Measurements from ENCODE around the gene PRR9. TPM values are rescaled to one million over a fixed set of nuclear protein-coding genes. Genes with fewer than 3 reads are reported as not detected.
"Not testable (repeated sequence)": the region's sequence is repeated elsewhere in the genome, so short reads cannot be mapped to it uniquely, and the experiment has no call there.

PRR9 gene, protein sequence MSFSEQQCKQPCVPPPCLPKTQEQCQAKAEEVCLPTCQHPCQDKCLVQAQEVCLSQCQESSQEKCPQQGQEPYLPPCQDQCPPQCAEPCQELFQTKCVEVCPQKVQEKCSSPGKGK
- total RNA-seq (not detected), polyA plus RNA-seq (not detected), total RNA-seq (0 reads per million in 6 experiments)

DNA sequence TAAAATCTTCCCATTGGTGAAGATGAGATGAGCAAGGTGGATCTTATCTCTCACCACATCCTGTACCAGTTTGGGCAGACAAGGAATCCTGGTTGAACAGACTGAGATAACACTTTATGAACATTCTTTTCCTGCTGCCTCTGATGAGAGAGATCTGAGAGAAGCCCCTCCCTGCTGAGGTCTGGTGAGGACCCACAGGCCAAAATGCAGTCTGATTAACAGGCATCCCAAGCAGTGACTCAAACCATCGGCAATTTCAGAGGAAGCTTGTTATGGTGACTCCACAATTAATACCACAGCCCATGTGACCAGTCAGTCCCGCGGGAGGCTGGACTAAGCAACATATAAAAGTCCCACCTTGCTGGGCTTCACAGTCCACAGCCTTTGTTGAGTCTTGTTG lies at the start of gene PRR9:
TSS of gene PRR9 (plus strand) at position 373 of the 400 bp plus-strand sequence. CDS start 561 bp downstream, outside the sequence.
- Mint-ChIP-seq H3K4me3 (no peak within 1 kb of the TSS), H3K27ac (no peak within 1 kb of the TSS), H3K9me3 (no peaks in the 10 kb centered on the region), H3K4me1 (peaks cover 0 to 2% (median 0%) of the 10 kb centered on the region in 4 donors), H3K36me3 (no peaks in the 10 kb centered on the region), H3K27me3 (peaks cover 14 to 26% (median 23%) of the 10 kb centered on the region in 5 donors)
- DNase-seq (no peak), ATAC-seq (no peak)
- POLR2A ChIA-PET: no interaction called here

DNA sequence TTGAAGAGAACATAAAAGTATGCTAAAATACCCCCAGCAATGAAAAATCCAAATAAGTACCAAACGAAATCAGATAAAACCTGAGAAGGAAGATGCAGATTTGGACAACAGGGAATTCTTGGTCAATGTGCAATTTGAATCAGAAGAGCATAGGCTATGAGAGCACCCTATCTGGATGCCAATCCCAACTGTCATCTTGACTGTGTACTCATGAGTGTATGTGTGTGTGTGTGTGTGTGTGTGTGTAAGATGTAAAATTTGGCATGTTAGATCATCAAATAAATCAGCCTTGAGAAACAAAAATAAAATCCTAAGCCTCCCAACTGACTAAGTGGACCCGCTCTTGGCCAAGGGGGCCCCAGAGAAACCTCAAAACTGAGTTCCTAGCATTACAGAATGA lies 48.7 kb upstream of the PRR9 start:
- H3K4me3 Mint-ChIP-seq: no peak overlapping the region
- POLR2A ChIA-PET: no interaction called here

DNA sequence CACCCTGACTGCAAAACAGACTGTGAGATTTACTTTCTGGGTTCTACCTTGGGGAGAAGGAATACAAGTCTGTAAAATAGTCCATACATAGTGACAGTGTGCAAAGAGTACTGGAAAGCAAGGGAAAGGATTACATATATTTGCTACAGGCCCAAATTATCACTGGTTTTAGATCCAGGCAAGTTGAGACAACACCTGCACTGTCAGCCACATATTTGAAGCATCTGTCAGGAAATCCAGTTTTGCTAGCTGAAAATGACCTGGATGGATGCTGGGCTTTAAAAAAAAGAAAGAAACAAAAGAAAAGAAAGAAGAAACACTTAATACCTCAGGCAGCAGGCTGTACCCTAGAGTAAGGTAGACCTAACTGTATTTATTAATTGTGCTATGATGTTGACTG lies 42.8 kb upstream of the PRR9 start:
- DNase-seq (no peak), ATAC-seq (no peak)
- Mint-ChIP-seq H3K4me1 (no peaks in the 10 kb centered on the region), H3K9me3 (peaks cover 0 to 8% (median 0%) of the 10 kb centered on the region in 9 donors), H3K4me3 (no peak overlapping the region), H3K36me3 (no peaks in the 10 kb centered on the region), H3K27me3 (peaks cover 8 to 38% (median 26%) of the 10 kb centered on the region in 5 donors), H3K27ac (no peak overlapping the region)
- POLR2A ChIA-PET: no interaction called here

More for the DNA sequence above, 48.7 kb upstream of the PRR9 start:
- Mint-ChIP-seq H3K27me3 (peaks cover 20 to 68% (median 38%) of the 10 kb centered on the region in 5 donors), H3K27ac (no peak overlapping the region), H3K4me1 (no peaks in the 10 kb centered on the region), H3K9me3 (peaks cover 0 to 8% (median 0%) of the 10 kb centered on the region in 9 donors), H3K36me3 (no peaks in the 10 kb centered on the region)
- DNase-seq: no peak
- ATAC-seq: no peak

DNA sequence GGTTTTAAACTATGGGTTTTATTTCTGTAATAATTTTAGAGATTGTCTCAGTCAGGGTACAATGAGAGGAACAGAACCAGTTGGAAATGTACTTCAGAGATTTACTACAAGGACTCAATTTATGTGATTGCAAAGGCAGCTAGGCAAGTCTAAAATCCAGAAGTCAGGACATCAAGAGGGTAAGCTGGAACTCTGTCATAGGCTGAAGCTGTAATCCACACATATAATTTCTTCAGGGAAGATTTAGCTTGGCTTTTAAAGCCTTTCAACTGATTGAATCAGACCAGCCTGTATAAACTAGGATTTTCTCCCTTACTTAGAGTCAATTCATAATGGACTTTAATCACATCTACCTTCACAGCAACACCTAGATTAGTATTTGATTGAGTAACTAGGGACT lies 38.5 kb upstream of the PRR9 start:
- no peaks in the 10 kb centered on the region for H3K36me3 Mint-ChIP-seq
- H3K27me3 Mint-ChIP-seq: peaks cover 13 to 33% (median 14%) of the 10 kb centered on the region in 5 donors
- H3K4me3 Mint-ChIP-seq: no peak overlapping the region
- DNase-seq: no peak
- no peak for ATAC-seq
- POLR2A ChIA-PET: no interaction called here
- peaks cover 0 to 9% (median 0%) of the 10 kb centered on the region in 9 donors for H3K9me3 Mint-ChIP-seq
- no peaks in the 10 kb centered on the region for H3K4me1 Mint-ChIP-seq
- H3K27ac Mint-ChIP-seq: no peak overlapping the region

DNA sequence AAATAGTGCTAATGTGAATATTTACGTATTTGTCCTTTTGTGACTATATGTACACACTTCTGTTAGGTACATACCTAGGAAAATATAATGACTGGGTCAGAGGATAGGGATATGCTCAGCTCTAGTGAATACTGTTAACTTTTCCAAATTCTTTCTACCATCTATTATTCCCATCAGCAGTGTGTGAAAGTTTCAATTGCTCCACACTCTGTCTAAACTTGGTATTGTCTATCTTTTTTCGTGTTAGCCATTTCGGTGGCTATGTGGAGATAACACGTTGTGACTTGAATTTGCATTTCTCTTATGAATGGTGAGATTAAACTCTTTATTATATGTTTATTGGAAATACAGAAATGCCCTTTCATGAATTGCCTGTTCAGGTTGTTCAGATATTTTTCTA lies 36.8 kb upstream of the PRR9 start:
- H3K9me3 Mint-ChIP-seq: peaks cover 1 to 24% (median 6%) of the 10 kb centered on the region in 9 donors

DNA sequence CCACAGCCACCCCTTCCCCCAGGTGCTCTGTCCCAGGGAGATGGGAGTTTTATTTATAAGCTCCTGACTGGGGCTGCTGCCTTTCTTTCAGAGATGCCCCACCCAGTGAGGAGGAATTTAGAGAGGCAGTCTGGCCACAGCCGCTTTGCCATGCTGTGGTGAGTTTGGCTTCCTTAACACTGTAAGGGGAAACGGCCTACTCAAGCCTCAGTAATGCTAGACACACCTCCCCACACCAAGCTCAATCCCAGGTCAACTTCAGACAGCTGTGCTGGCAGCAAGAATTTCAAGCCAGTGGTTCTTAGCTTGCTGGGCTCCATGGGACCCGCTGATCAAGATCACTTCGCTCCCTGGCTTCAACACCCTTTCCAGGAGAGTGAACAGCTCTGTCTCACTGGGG lies 29.1 kb upstream of the PRR9 start:
- H3K4me3 Mint-ChIP-seq, POLR2A ChIA-PET, H3K27ac Mint-ChIP-seq, DNase-seq, ATAC-seq, H3K4me1 Mint-ChIP-seq: not testable (repeated sequence)
- peaks cover 2 to 18% (median 9%) of the 10 kb centered on the region in 3 donors for H3K36me3 Mint-ChIP-seq
- H3K9me3 Mint-ChIP-seq: peaks cover 3 to 41% (median 15%) of the 10 kb centered on the region in 9 donors
- H3K27me3 Mint-ChIP-seq: peaks cover 38 to 87% (median 51%) of the 10 kb centered on the region in 5 donors

More for the DNA sequence above, 36.8 kb upstream of the PRR9 start:
- ATAC-seq: no peak
- Mint-ChIP-seq H3K27me3 (peaks cover 10 to 30% (median 18%) of the 10 kb centered on the region in 5 donors), H3K27ac (no peak overlapping the region), H3K4me1 (no peaks in the 10 kb centered on the region), H3K4me3 (no peak overlapping the region), H3K36me3 (peaks cover 0 to 5% (median 4%) of the 10 kb centered on the region in 3 donors)
- POLR2A ChIA-PET: no interaction called here
- DNase-seq: no peak

DNA sequence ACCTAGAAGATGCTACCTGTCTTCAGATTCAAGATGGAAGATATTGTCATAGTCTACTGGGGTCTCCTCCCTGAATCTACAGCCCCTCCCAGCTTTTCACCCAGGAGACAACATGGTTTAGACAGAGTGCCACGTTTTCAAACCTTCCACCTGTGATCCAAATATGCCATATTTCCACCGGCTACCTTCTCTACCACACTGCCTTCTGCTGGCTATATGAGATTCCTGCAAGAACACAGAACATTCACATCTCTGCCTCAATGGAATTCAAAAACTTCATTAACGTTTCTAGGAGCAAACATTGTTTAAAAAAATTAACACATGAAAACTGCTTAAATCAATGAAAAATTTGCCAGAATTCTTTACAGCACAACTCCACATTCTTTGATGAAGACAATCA lies 27.0 kb upstream of the PRR9 start:
- peaks cover 0 to 2% (median 0%) of the 10 kb centered on the region in 4 donors for H3K4me1 Mint-ChIP-seq
- H3K9me3 Mint-ChIP-seq: peaks cover 3 to 21% (median 12%) of the 10 kb centered on the region in 9 donors
- H3K4me3 Mint-ChIP-seq: no peak overlapping the region
- POLR2A ChIA-PET: no interaction called here
- H3K27me3 Mint-ChIP-seq: peaks cover 44 to 95% (median 58%) of the 10 kb centered on the region in 5 donors
- ATAC-seq (no peak), DNase-seq (no peak)
- H3K36me3 Mint-ChIP-seq: peaks cover 2 to 12% (median 7%) of the 10 kb centered on the region in 3 donors
- H3K27ac Mint-ChIP-seq: no peak overlapping the region

DNA sequence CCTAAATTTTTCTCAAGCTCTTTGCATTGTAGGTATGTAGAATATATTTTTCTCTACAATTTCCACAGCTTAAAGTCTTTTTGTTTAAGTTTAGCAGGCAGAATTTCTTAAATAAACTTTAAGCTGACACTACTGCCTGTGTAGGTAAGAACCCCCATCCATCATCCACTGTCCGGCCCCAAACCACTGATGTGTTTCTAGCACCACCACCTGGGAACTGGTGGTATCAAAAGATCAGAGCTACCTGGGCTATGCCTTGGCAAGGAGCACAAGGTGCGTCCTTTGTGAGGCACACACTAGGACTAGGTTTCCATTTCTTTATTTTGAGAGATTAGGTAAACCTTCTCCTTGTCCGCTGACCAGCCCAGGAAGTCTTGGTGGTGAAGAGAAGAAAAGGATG lies 24.7 kb upstream of the PRR9 start:
- DNase-seq (no peak), ATAC-seq (no peak)
- H3K36me3 Mint-ChIP-seq: no peaks in the 10 kb centered on the region
- H3K27me3 Mint-ChIP-seq: peaks cover 40 to 95% (median 56%) of the 10 kb centered on the region in 5 donors
- H3K27ac Mint-ChIP-seq: no peak overlapping the region
- POLR2A ChIA-PET: no interaction called here
- H3K4me3 Mint-ChIP-seq: no peak overlapping the region
- H3K9me3 Mint-ChIP-seq: peaks cover 0 to 3% (median 0%) of the 10 kb centered on the region in 9 donors
- H3K4me1 Mint-ChIP-seq: peaks cover 0 to 2% (median 0%) of the 10 kb centered on the region in 4 donors

DNA sequence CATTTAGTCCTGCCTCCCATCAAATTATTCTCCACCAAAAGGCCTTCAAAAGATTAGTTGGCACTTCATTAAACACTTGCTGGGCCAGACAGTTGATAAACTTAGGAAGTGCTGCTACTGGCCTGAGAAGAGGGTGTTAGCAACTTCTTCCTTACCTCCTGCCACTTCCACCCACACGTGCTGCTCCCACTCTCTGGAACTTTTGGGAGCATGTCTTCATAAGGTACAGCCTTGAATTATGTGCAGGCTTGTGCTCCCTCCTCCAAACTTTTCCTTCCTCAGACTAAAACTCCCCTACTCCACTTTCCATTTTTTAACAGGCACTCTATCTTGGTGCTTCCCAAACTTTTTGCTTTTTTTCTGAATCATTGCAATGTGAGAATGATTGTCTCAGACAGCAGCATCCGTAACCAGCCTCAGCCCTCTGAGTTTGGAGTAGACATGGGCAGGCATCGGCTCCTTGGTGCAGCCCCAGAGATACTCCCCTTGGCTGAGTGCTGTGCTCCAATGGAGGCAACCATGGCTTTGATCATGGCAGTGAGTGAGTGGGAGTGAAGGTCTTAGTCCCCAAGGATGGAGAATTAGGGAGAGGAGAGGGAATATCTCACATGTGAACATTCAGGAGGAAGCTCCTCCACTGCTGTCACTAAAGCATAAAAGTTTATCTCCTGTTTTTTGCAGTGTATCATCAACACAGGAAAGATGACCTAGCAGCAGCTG lies 22.9 kb upstream of the PRR9 start:
- POLR2A ChIA-PET: no interaction called here
- peaks cover 0 to 2% (median 0%) of the 10 kb centered on the region in 9 donors for H3K9me3 Mint-ChIP-seq
- no peak overlapping the region for H3K4me3 Mint-ChIP-seq
- no peak overlapping the region for H3K27ac Mint-ChIP-seq
- H3K27me3 Mint-ChIP-seq: peaks cover 45 to 96% (median 60%) of the 10 kb centered on the region in 5 donors
- H3K36me3 Mint-ChIP-seq: no peaks in the 10 kb centered on the region
- no peak for DNase-seq
- no peak for ATAC-seq
- peaks cover 0 to 2% (median 0%) of the 10 kb centered on the region in 4 donors for H3K4me1 Mint-ChIP-seq

DNA sequence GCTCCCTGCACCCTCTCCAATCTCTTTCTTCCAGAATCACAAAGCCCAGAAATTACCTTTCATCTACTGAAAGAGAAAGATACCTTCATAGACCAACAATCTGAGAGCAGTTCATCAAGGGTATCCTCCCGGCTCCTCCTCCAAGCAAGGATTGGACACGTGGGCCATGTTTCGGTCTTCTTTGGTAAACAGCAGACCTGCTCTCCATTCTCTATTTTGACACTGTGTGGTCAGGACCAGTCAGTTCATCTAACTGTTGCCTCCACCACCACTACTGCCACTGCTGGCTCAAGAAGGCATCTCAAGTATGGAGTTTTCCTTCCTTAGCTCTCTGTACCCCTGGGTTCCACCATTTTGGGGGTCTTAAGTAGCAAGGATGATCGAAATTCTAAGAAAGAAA lies 22.2 kb upstream of the PRR9 start:
- H3K4me1 Mint-ChIP-seq: peaks cover 0 to 2% (median 0%) of the 10 kb centered on the region in 4 donors
- no peak overlapping the region for H3K4me3 Mint-ChIP-seq
- H3K27me3 Mint-ChIP-seq: peaks cover 38 to 96% (median 55%) of the 10 kb centered on the region in 5 donors

DNA sequence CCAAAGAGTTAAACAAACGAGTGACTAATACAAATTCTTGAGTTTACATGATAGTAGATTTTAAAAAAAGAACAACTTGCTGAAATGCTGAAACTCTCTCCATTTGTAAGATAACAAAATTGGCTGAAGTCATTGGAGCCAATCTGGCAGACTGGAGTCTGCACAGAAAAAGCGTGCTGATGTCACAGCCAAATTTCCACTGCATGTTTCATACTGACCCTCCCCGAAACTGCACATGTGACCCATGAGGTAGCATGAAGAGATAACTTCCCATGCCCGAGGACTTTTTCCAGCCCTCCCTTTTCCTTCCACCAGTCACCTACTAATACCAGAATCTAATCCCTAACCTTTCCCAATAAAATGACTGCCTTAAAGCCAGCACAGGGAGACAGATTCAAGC lies 15.4 kb upstream of the PRR9 start:
- ATAC-seq (no peak), DNase-seq (no peak)
- Mint-ChIP-seq H3K36me3 (no peaks in the 10 kb centered on the region), H3K27me3 (peaks cover 19 to 66% (median 37%) of the 10 kb centered on the region in 5 donors), H3K9me3 (no peaks in the 10 kb centered on the region), H3K4me1 (no peaks in the 10 kb centered on the region), H3K4me3 (no peak overlapping the region), H3K27ac (no peak overlapping the region)
- POLR2A ChIA-PET: no interaction called here

More for the DNA sequence above, 22.2 kb upstream of the PRR9 start:
- ATAC-seq (no peak), DNase-seq (no peak)
- Mint-ChIP-seq H3K9me3 (peaks cover 0 to under 1% (median 0%) of the 10 kb centered on the region in 9 donors), H3K27ac (no peak overlapping the region), H3K36me3 (no peaks in the 10 kb centered on the region)
- POLR2A ChIA-PET: no interaction called here

DNA sequence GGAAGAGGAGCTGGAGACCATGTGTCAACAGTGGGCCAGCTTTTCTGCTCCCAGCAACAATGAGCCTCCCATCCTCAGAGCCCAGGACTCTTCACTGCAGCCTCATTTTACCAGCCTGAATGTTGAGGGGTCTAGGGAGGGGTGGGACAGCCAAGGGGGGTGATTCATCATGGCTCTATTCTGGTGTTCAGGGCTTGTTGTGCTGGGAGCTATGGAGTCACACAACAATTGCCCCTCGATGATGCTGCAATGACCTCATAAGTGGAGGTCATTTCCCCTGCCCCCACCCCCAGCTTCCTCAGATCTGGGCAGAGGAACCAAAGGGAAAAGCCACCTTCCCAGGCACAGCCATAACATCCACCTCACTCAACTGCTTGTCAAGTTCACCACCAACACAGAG lies 14.3 kb upstream of the PRR9 start, which contains the start of gene LELP1:
TSS of gene LELP1 (plus strand) at position 301 of the 400 bp plus-strand sequence. CDS start 1,278 bp downstream, outside the sequence.
- Mint-ChIP-seq H3K36me3 (no peaks in the 10 kb centered on the region), H3K27ac (no peak within 1 kb of the TSS), H3K9me3 (no peaks in the 10 kb centered on the region), H3K27me3 (peaks cover 19 to 64% (median 36%) of the 10 kb centered on the region in 5 donors), H3K4me1 (no peaks in the 10 kb centered on the region), H3K4me3 (no peak within 1 kb of the TSS)
- POLR2A ChIA-PET: no interaction called here
- ATAC-seq (no peak), DNase-seq (no peak)

DNA sequence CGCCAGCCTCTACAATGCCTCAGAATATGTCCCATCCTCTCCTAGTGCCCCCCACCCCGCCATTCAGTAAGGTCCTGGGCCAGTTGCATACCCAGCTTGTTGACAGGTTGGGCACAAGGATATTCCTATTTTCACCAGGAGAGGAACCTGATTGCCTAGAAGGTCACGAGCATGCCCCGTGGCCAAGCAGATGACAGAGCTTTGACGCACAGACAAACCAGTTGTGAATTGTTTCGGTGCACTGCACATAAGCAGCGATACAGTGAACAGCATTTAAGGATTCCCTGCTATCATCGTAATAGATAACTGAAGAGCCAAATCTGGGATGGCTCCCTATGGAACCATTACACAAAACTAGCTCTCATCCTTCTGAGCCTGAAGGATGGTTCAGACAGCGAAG lies 10.8 kb upstream of the PRR9 start:
- no peaks in the 10 kb centered on the region for H3K9me3 Mint-ChIP-seq
- ATAC-seq: no peak
- no peaks in the 10 kb centered on the region for H3K4me1 Mint-ChIP-seq
- peaks cover 23 to 58% (median 37%) of the 10 kb centered on the region in 5 donors for H3K27me3 Mint-ChIP-seq
- POLR2A ChIA-PET: no interaction called here
- no peak overlapping the region for H3K4me3 Mint-ChIP-seq
- no peak for DNase-seq
- H3K27ac Mint-ChIP-seq: no peak overlapping the region
- H3K36me3 Mint-ChIP-seq: no peaks in the 10 kb centered on the region

Measured in naive thymus-derived CD8-positive, alpha-beta T cell (primary cell).